Right atrium auricular region (tissue), 2 donors: ENCODE results near the gene PC. TPM values are rescaled to one million over a fixed set of nuclear protein-coding genes. Genes with fewer than 3 reads are reported as not detected.
A peak's percentile ranks its signal among the peaks of the same experiment; 100 is the strongest.

ENCODE experiments used
- DNase-seq: peaks from one replicate; pipeline ENCODE4 v3.0.0-alpha.2; 2019; ENCODE audit warnings: low spot score
- H3K27ac ChIP-seq, 2 donors: fragments of 200-600 bp; sonication (generic); 1 replicate in 1 of 2; 2 replicates in 1 of 2; pipeline ENCODE4 v1.5.1; 2016 to 2019
- H3K27me3 ChIP-seq, 2 donors: fragments of 200-600 bp; sonication (generic); one replicate each; pipeline versions ENCODE4 v1.5.1 to v1.6.0; 2017 to 2019
- H3K36me3 ChIP-seq: fragments of 200-600 bp; sonication (generic); one replicate; pipeline ENCODE4 v1.5.1; 2016
- H3K4me1 ChIP-seq, 2 donors: fragments of 200-600 bp; sonication (generic); one replicate each; pipeline versions ENCODE4 v1.5.1 to v1.6.0; 2017 to 2019
- H3K4me3 ChIP-seq, 2 donors: fragments of 200-600 bp; sonication (generic); 1 replicate in 1 of 2; 2 replicates in 1 of 2; pipeline ENCODE4 v1.5.1; 2017 to 2019; ENCODE audit warnings: mild to moderate bottlenecking in 1 of 2, moderate library complexity in 1 of 2
- H3K9me3 ChIP-seq, 2 donors: fragments of 200-600 bp; sonication (generic); one replicate each; pipeline ENCODE4 v1.5.1; 2019
- CTCF ChIP-seq, 2 donors: fragments of 200-600 bp; sonication (generic); IDR thresholded peaks; one replicate each; pipeline ENCODE4 v1.5.1; 2019; ENCODE audit warnings: antibody characterized with exemption in 2 of 2
- total RNA-seq, 2 donors: library from RNA; depleted of rRNA; stranded (reverse); fragments of >200 nt; gene quantifications; one replicate each; pipeline ENCODE4 v1.1.0, GENCODE V29; 2016

PC gene
- total RNA-seq, 2 donors from 2014 or later = 8.6 to 9.3 TPM

DNA sequence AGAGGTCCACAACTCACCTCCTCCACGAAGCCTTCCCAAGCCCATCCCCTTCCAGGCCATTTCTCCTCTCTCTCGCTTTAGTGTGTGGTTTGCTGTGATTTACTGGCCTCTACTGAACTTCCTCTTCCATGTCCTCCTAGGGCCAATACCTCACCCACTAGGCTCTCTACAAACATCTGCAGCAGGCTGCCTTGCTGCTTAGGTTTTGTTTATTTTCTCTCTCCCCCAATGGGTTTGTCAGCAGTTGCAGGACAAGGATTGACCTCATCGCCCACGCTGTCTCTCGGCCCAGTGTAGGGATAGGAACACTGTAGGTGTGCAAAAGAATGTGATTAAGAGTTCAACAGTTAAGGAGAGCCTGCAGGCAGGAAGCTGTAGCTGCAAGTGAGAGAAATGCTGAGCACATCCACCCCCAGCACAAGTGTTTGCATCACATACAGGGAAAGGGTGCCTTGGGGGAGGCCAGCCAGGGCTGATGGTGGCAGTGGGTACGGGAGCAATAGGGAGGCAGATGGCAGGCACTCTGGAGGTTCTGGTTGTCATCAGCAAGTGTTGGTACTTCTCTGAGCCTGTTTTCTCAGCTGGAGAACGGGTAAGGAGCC is 1.4 kb downstream of the PC start:
- Histone ChIP-seq H3K36me3 (no peaks in the 10 kb centered on the region), H3K27ac (peak overlapping the region in 1 of 2 donors; percentile 8)
- no peak for DNase-seq

DNA sequence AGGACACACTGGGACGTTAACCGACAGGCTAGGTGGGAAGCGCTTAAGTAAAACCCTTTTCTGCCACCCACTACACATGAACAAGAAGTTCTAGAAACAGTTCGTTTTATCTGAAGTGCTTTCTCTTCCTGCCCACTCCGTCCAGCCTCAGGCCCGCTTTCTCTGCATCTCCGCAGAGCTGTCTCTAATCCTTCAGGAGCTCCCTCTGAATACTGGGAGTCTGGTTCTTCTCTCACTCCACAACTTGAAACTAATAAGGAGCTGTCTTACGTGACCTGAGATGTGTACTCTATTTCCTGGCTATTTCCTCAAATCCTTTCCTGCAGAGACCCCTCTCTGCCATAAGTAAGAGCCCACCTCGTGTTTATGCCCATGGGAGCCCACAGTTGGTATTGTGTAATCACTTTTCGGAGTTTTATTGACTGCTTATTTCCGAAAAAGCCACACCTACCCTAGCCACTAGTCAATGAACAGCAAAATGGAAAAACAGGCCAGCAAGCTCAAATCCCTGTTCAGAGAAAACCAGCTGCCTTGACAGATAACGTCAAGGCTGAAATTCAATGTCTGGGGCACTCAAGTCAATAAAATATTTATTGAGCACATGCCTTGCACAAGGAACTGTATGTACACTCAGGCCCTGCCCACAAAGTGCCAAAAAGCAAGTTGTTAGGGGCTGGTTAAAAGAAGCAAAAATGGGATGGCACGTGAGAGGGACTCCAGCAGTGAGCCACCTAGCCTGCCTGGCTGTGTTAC is 4.9 kb downstream of the PC start:
- H3K27me3 ChIP-seq = no peaks in the 10 kb centered on the region
- no peak overlapping the region for H3K27ac ChIP-seq
- H3K4me1 ChIP-seq = peaks cover 0 to 13% of the 10 kb centered on the region in 2 donors
- DNase-seq = no peak
- no peak overlapping the region for H3K4me3 ChIP-seq
- H3K36me3 ChIP-seq = no peaks in the 10 kb centered on the region
- H3K9me3 ChIP-seq = no peaks in the 10 kb centered on the region
- TF ChIP-seq CTCF (IDR thresholded peaks at IDR 0.05) = no peak

More for the DNA sequence above, 1.4 kb downstream of the PC start:
- H3K4me1 ChIP-seq = peaks cover 0 to 21% of the 10 kb centered on the region in 2 donors
- no peaks in the 10 kb centered on the region for H3K9me3 ChIP-seq
- no peak overlapping the region for H3K4me3 ChIP-seq
- no peaks in the 10 kb centered on the region for H3K27me3 ChIP-seq
- TF ChIP-seq CTCF (IDR thresholded peaks at IDR 0.05) = no peak

DNA sequence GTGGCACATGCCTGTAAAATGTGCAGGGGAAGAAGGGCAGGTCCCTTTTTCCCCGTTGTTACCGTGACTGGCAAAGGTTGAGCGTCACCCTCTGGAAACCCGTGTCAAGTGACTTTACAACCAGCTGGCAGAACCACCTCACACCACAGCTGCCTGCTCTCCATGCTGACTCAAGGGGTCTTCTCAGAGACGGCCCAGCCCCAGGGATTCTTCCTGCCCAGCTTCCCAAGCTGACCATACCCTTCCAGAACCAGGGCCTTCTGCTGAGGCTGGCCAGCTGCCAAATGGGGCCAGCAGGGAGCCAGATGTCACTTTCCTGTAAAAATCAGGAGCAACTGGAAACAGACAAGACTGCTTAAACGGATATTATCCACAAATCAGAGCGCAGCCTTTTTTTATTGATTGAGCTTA is 6.3 kb downstream of the PC start:
- Histone ChIP-seq H3K9me3 (no peaks in the 10 kb centered on the region), H3K4me1 (peaks cover 0 to 4% of the 10 kb centered on the region in 2 donors), H3K4me3 (no peak overlapping the region), H3K36me3 (no peaks in the 10 kb centered on the region), H3K27ac (no peak overlapping the region), H3K27me3 (no peaks in the 10 kb centered on the region)
- no peak for TF ChIP-seq CTCF (IDR thresholded peaks at IDR 0.05)
- DNase-seq = no peak

DNA sequence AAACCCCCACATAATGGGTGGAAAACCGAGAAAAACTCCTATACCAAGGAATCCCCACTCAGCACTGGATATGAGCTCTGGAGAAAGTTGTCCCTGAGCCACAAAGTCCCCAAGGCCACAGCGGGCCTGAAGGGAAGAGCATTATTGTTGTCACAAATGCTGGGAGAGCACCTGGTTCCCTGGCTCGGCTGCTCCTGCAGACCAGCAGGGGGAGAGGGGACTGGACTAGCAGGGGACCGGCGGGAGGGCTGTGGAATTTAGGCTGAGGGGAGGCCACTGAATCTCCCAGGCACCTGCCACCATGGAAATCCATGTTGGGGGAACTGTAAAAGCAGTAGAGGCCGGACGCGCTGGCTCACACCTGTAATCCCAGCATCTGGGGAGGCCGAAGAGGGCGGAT is 7.0 kb downstream of the PC start:
- no peaks in the 10 kb centered on the region for H3K36me3 ChIP-seq
- no peaks in the 10 kb centered on the region for H3K4me1 ChIP-seq
- H3K9me3 ChIP-seq = no peaks in the 10 kb centered on the region
- H3K27me3 ChIP-seq = no peaks in the 10 kb centered on the region
- TF ChIP-seq CTCF (IDR thresholded peaks at IDR 0.05) = no peak
- DNase-seq = no peak
- H3K4me3 ChIP-seq = no peak overlapping the region
- H3K27ac ChIP-seq = no peak overlapping the region

DNA sequence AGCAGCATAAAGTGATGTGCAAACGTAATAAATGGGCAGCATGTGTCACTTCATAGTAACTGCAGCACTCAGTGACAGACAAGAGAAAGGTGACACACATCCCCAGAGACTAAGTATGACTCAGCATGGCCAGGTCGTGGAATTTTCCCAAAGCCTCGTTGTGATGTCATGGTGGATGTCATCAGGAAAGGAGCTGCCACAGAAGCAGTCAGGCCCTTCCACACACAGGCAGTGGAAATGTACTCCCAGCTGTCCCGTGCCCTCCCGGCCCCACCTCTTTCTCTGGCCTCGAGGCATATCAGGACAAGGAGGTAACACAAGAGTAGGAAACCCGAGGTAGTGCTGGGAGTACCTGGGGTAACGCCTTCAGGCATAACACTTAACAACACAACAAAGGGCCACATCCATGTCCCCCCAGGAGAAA is 8.1 kb downstream of the PC start:
- DNase-seq = no peak
- no peaks in the 10 kb centered on the region for H3K4me1 ChIP-seq
- H3K27me3 ChIP-seq = no peaks in the 10 kb centered on the region
- no peaks in the 10 kb centered on the region for H3K9me3 ChIP-seq
- no peak for TF ChIP-seq CTCF (IDR thresholded peaks at IDR 0.05)
- H3K4me3 ChIP-seq = no peak overlapping the region
- no peak overlapping the region for H3K27ac ChIP-seq
- H3K36me3 ChIP-seq = no peaks in the 10 kb centered on the region
